Muscle layer of duodenum (tissue), 2 donors: ENCODE data around the gene RPS3.
A peak's percentile ranks its signal among the peaks of the same experiment; 100 is the strongest.

Experiments
- H3K27ac ChIP-seq: one replicate; pipeline ENCODE4 v1.7.0; 2013; ENCODE audit warnings: mild to moderate bottlenecking, low read length
- H3K27me3 ChIP-seq: one replicate; pipeline ENCODE4 v1.7.0; 2013; ENCODE audit warnings: low read depth, mild to moderate bottlenecking, control low read depth, low read length
- H3K36me3 ChIP-seq, 2 donors: one replicate each; pipeline ENCODE4 v1.7.0; 2013; ENCODE audit warnings: low read length in 2 of 2, control low read depth in 1 of 2, mild to moderate bottlenecking in 1 of 2; ENCODE audit not compliant: insufficient read depth in 2 of 2, control insufficient read depth in 1 of 2
- H3K4me1 ChIP-seq, 2 donors: one replicate each; pipeline ENCODE4 v1.7.0; 2013; ENCODE audit warnings: low read length in 2 of 2, mild to moderate bottlenecking in 2 of 2, control low read depth in 1 of 2, moderate library complexity in 1 of 2; ENCODE audit not compliant: insufficient read depth in 2 of 2, control insufficient read depth in 1 of 2
- H3K4me3 ChIP-seq, 2 donors: one replicate each; pipeline ENCODE4 v1.7.0; 2013; ENCODE audit warnings: low read length in 2 of 2, low read depth in 1 of 2, mild to moderate bottlenecking in 1 of 2
- H3K9me3 ChIP-seq, 2 donors: one replicate each; pipeline ENCODE4 v1.7.0; 2013; ENCODE audit warnings: low read length in 2 of 2, control low read depth in 1 of 2, mild to moderate bottlenecking in 1 of 2; ENCODE audit not compliant: control insufficient read depth in 1 of 2
- donor health status: healthy.

Gene RPS3

GRCh38 chr11:75422248-75423231, 23.2 kb downstream of the RPS3 start:
- Histone ChIP-seq H3K9me3 (no peaks in the 10 kb centered on the region), H3K36me3 (peaks cover 0 to 22% of the 10 kb centered on the region in 2 donors), H3K27me3 (no peaks in the 10 kb centered on the region), H3K27ac (no peak overlapping the region), H3K4me1 (no peaks in the 10 kb centered on the region), H3K4me3 (no peak overlapping the region)

- Histone ChIP-seq H3K27me3 (peaks cover under 1% of the 10 kb centered on the region), H3K27ac (no peak overlapping the region), H3K4me1 (no peaks in the 10 kb centered on the region), H3K9me3 (no peaks in the 10 kb centered on the region), H3K36me3 (peaks cover 0 to 22% of the 10 kb centered on the region in 2 donors), H3K4me3 (no peak overlapping the region)
Observed at GRCh38 chr11:75423721-75424120, 24.4 kb downstream of the RPS3 start.

- H3K4me3 ChIP-seq: no peak overlapping the region
- H3K27ac ChIP-seq: no peak overlapping the region
- H3K4me1 ChIP-seq: no peaks in the 10 kb centered on the region
- H3K36me3 ChIP-seq: peaks cover 0 to 22% of the 10 kb centered on the region in 2 donors
- peaks cover 7% of the 10 kb centered on the region for H3K27me3 ChIP-seq
- H3K9me3 ChIP-seq: no peaks in the 10 kb centered on the region
Observed at GRCh38 chr11:75424396-75424795, 25.1 kb downstream of the RPS3 start.

- Histone ChIP-seq H3K36me3 (peaks cover 0 to 22% of the 10 kb centered on the region in 2 donors), H3K4me1 (peaks cover 0 to 2% of the 10 kb centered on the region in 2 donors), H3K27ac (no peak overlapping the region), H3K4me3 (no peak overlapping the region), H3K27me3 (peaks cover 11% of the 10 kb centered on the region), H3K9me3 (no peaks in the 10 kb centered on the region)
Observed at GRCh38 chr11:75425422-75425821, 26.1 kb downstream of the RPS3 start.

GRCh38 chr11:75426720-75427086, 27.4 kb downstream of the RPS3 start:
- Histone ChIP-seq H3K4me1 (peaks cover 0 to 6% of the 10 kb centered on the region in 2 donors), H3K9me3 (no peaks in the 10 kb centered on the region), H3K27me3 (peaks cover 24% of the 10 kb centered on the region), H3K4me3 (no peak overlapping the region), H3K36me3 (peaks cover 0 to 22% of the 10 kb centered on the region in 2 donors), H3K27ac (no peak overlapping the region)

- Histone ChIP-seq H3K27me3 (peaks cover 27% of the 10 kb centered on the region), H3K27ac (no peak overlapping the region), H3K4me3 (no peak overlapping the region), H3K9me3 (no peaks in the 10 kb centered on the region), H3K4me1 (peaks cover 0 to 6% of the 10 kb centered on the region in 2 donors), H3K36me3 (peaks cover 0 to 22% of the 10 kb centered on the region in 2 donors)
Observed at GRCh38 chr11:75427181-75427580, 27.9 kb downstream of the RPS3 start.

GRCh38 chr11:75428281-75428724, 29.0 kb downstream of the RPS3 start:
- Histone ChIP-seq H3K27me3 (peaks cover 28% of the 10 kb centered on the region), H3K27ac (no peak overlapping the region), H3K36me3 (peaks cover 0 to 12% of the 10 kb centered on the region in 2 donors), H3K9me3 (no peaks in the 10 kb centered on the region), H3K4me1 (peaks cover 0 to 6% of the 10 kb centered on the region in 2 donors), H3K4me3 (peak overlapping the region in 1 of 2 donors; percentile 7)

GRCh38 chr11:75428989-75429640, 29.8 kb downstream of the RPS3 start:
- Histone ChIP-seq H3K9me3 (no peaks in the 10 kb centered on the region), H3K27ac (no peak overlapping the region), H3K36me3 (peaks cover 0 to 5% of the 10 kb centered on the region in 2 donors), H3K27me3 (peaks cover 28% of the 10 kb centered on the region), H3K4me1 (peaks cover 0 to 6% of the 10 kb centered on the region in 2 donors), H3K4me3 (no peak overlapping the region)

- no peak overlapping the region for H3K4me3 ChIP-seq
- H3K9me3 ChIP-seq: no peaks in the 10 kb centered on the region
- H3K36me3 ChIP-seq: peaks cover 0 to under 1% of the 10 kb centered on the region in 2 donors
- no peak overlapping the region for H3K27ac ChIP-seq
- peaks cover 28% of the 10 kb centered on the region for H3K27me3 ChIP-seq
- H3K4me1 ChIP-seq: peaks cover 0 to 6% of the 10 kb centered on the region in 2 donors
Observed at GRCh38 chr11:75429641-75429901, 30.3 kb downstream of the RPS3 start.

GRCh38 chr11:75429902-75430713, 30.8 kb downstream of the RPS3 start:
- no peaks in the 10 kb centered on the region for H3K36me3 ChIP-seq
- H3K27ac ChIP-seq: no peak overlapping the region
- H3K9me3 ChIP-seq: no peaks in the 10 kb centered on the region
- H3K4me1 ChIP-seq: peaks cover 0 to 6% of the 10 kb centered on the region in 2 donors
- peak overlapping the region; percentile 22 to 43 for H3K4me3 ChIP-seq
- H3K27me3 ChIP-seq: peaks cover 28% of the 10 kb centered on the region
